Spleen (tissue), 7 donors: ENCODE data around the gene SLC25A26.

Source experiments
- POLR2AphosphoS5 ChIP-seq, 3 donors: sonication (generic); formaldehyde crosslinking; IDR thresholded peaks; one replicate each; pipeline ENCODE4 v1.5.1; 2017; ENCODE audit warnings: antibody characterized with exemption in 3 of 3
- TF ChIP-seq, protein P1 (sequence below), 11 experiments: fragments of 200-600 bp in 7 of 11; fragments of 450-650 bp in 4 of 11; sonication (generic) in 4 of 11; IDR thresholded peaks in 8 of 11; conservative IDR thresholded peaks in 3 of 11; 1 replicate in 7 of 11; 2 replicates in 4 of 11; pipeline versions ENCODE4 v1.4.0 to v1.8.0; 2016 to 2021; ENCODE audit warnings: antibody characterized with exemption in 11 of 11, inconsistent platforms in 4 of 11, mild to moderate bottlenecking in 1 of 11
- donor health status: DM: no; HTN: no; CAD: no; lungs with moderate emphysema.
- donor health status: DM: no; HTN: no; CAD: no.
- donor health status: DM: no; HTN: no; CAD: no.

DNA sequence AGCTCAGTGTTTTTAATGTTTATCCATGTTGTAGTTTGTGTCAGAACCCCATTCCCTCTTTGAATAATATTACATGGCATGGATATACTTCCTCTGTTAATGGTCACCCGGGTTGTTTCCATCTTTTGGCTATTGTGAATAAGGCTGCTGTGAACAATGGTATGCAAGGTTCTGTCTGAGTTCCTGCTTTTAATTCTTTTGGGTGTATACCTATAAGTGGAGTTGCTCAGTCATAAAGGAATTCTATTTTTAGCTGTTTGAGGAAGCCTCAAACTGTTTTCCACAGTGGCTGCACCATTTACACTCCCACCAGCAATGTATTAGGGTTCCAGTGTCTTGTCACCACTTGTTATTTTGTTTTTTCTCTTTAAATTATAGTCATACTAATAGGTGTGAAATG lies 99.6 kb downstream of the SLC25A26 start:
- TF ChIP-seq, protein P1, sequence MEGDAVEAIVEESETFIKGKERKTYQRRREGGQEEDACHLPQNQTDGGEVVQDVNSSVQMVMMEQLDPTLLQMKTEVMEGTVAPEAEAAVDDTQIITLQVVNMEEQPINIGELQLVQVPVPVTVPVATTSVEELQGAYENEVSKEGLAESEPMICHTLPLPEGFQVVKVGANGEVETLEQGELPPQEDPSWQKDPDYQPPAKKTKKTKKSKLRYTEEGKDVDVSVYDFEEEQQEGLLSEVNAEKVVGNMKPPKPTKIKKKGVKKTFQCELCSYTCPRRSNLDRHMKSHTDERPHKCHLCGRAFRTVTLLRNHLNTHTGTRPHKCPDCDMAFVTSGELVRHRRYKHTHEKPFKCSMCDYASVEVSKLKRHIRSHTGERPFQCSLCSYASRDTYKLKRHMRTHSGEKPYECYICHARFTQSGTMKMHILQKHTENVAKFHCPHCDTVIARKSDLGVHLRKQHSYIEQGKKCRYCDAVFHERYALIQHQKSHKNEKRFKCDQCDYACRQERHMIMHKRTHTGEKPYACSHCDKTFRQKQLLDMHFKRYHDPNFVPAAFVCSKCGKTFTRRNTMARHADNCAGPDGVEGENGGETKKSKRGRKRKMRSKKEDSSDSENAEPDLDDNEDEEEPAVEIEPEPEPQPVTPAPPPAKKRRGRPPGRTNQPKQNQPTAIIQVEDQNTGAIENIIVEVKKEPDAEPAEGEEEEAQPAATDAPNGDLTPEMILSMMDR (IDR thresholded peaks at IDR 0.05 in 8 of 11, conservative IDR thresholded peaks at IDR 0.05 in 3 of 11), result no peak
- no peak for TF ChIP-seq POLR2AphosphoS5 (IDR thresholded peaks at IDR 0.05)
